Measurements from ENCODE around the gene POLR2E. TPM values are rescaled to one million over a fixed set of nuclear protein-coding genes. Genes with fewer than 3 reads are reported as not detected.

The POLR2E gene
- total and polyA plus RNA-seq, 2 of the 13 experiments (the other 11 are each of a cell fraction or from before 2014, with no cell fraction given) = 140 to 272 TPM

DNA sequence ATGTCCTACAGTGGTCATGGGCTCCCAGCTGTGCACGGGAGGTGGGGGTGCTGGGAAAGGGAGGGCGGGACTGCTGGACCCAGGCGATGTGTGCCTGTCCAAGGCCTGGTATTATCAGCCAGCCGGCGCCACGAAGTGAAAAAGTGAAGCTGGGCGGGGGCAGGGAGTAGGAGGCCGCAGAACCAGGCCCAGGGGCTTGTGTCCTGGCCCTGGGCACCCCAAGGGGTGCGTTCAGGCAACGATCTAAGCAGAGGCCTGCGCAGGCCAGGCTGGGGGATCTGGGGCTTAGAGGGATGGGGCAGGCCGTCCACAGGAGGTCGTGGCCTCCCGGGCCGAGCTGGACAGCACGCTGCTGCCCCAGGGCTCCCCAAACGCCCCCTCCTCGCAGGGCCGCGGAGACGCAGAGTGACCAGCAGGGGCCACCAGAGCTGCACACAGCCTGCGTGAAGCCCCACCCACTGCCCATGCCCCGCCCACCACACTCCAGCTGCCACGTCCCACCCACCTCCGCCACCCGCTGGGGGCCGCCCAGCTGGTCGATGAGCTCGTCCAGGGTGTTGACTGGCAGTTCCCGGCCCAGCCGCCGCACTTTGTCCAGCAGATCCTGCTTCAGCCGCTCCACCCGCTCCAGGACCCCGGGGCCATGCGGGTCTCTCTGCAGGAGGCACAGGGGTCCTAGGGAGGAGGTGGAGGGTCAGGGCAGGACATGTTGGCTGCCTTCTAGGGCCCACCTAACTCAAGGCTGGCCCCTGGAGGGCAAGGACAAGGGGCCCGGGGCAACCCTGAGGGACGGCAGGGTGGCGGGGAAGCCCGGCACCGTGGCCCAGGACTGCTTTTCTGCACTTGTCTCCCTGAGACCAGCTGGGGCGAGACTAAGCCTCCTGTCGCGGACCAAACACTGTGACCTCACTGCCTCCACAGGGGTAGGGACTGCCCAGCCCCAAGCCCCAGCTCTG is 18.1 kb upstream of the POLR2E start (continued):
- TF ChIP-seq JARID2 (CRISPR knock-in tag; IDR thresholded peaks at IDR 0.05; ENCODE audit: insufficient replicate concordance) = peak; percentile 66
- TF ChIP-seq, protein P1, sequence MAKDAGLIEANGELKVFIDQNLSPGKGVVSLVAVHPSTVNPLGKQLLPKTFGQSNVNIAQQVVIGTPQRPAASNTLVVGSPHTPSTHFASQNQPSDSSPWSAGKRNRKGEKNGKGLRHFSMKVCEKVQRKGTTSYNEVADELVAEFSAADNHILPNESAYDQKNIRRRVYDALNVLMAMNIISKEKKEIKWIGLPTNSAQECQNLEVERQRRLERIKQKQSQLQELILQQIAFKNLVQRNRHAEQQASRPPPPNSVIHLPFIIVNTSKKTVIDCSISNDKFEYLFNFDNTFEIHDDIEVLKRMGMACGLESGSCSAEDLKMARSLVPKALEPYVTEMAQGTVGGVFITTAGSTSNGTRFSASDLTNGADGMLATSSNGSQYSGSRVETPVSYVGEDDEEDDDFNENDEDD (CRISPR knock-in tag; IDR thresholded peaks at IDR 0.05; ENCODE audit: borderline replicate concordance) = peak; percentile 16; the same call in 1 of the 2 replicates
- TF ChIP-seq ZFP36L1 (CRISPR knock-in tag; IDR thresholded peaks at IDR 0.05) = 0 out of 2 replicates have a peak, but pooled peaks have one; percentile 63
- TF ChIP-seq SSRP1 (CRISPR knock-in tag; IDR thresholded peaks at IDR 0.05) = no peak
- peak; percentile 87; the same call in 1 of the 2 replicates for TF ChIP-seq HDAC1 (CRISPR knock-in tag; IDR thresholded peaks at IDR 0.05)
- no peak for TF ChIP-seq ZNF737 (CRISPR knock-in tag; IDR thresholded peaks at IDR 0.05; ENCODE audit: borderline replicate concordance)
- TF ChIP-seq, protein P2, sequence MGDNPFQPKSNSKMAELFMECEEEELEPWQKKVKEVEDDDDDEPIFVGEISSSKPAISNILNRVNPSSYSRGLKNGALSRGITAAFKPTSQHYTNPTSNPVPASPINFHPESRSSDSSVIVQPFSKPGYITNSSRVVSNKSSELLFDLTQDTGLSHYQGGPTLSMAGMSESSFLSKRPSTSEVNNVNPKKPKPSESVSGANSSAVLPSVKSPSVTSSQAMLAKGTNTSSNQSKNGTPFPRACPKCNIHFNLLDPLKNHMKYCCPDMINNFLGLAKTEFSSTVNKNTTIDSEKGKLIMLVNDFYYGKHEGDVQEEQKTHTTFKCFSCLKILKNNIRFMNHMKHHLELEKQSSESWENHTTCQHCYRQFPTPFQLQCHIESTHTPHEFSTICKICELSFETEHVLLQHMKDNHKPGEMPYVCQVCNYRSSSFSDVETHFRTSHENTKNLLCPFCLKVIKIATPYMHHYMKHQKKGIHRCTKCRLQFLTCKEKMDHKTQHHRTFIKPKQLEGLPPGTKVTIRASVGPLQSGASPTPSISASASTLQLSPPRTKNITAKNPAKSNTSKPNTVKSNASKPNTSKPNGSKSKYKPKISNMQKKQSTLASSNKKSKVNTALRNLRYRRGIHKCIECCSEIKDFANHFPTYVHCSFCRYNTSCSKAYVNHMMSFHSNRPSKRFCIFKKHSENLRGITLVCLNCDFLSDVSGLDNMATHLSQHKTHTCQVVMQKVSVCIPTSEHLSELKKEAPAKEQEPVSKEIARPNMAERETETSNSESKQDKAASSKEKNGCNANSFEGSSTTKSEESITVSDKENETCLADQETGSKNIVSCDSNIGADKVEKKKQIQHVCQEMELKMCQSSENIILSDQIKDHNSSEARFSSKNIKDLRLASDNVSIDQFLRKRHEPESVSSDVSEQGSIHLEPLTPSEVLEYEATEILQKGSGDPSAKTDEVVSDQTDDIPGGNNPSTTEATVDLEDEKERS (CRISPR knock-in tag; IDR thresholded peaks at IDR 0.05) = peak; percentile 47; the same call in 1 of the 2 replicates
- TF ChIP-seq, protein P3, sequence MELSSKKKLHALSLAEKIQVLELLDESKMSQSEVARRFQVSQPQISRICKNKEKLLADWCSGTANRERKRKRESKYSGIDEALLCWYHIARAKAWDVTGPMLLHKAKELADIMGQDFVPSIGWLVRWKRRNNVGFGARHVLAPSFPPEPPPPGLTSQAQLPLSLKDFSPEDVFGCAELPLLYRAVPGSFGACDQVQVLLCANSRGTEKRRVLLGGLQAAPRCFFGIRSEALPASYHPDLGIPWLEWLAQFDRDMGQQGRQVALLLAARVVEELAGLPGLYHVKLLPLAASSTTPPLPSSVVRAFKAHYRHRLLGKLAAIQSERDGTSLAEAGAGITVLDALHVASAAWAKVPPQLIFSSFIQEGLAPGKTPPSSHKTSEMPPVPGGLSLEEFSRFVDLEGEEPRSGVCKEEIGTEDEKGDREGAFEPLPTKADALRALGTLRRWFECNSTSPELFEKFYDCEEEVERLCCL (CRISPR knock-in tag; IDR thresholded peaks at IDR 0.05; ENCODE audit: borderline replicate concordance) = no peak
- no peak for TF ChIP-seq ATF1 (CRISPR knock-in tag; IDR thresholded peaks at IDR 0.05)
- TF ChIP-seq, protein P4, sequence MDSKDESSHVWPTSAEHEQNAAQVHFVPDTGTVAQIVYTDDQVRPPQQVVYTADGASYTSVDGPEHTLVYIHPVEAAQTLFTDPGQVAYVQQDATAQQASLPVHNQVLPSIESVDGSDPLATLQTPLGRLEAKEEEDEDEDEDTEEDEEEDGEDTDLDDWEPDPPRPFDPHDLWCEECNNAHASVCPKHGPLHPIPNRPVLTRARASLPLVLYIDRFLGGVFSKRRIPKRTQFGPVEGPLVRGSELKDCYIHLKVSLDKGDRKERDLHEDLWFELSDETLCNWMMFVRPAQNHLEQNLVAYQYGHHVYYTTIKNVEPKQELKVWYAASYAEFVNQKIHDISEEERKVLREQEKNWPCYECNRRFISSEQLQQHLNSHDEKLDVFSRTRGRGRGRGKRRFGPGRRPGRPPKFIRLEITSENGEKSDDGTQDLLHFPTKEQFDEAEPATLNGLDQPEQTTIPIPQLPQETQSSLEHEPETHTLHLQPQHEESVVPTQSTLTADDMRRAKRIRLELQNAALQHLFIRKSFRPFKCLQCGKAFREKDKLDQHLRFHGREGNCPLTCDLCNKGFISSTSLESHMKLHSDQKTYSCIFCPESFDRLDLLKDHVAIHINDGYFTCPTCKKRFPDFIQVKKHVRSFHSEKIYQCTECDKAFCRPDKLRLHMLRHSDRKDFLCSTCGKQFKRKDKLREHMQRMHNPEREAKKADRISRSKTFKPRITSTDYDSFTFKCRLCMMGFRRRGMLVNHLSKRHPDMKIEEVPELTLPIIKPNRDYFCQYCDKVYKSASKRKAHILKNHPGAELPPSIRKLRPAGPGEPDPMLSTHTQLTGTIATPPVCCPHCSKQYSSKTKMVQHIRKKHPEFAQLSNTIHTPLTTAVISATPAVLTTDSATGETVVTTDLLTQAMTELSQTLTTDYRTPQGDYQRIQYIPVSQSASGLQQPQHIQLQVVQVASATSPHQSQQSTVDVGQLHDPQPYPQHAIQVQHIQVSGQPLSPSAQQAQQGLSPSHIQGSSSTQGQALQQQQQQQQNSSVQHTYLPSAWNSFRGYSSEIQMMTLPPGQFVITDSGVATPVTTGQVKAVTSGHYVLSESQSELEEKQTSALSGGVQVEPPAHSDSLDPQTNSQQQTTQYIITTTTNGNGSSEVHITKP (CRISPR knock-in tag; IDR thresholded peaks at IDR 0.05; ENCODE audit: low read depth) = peak; percentile 92
- no peak for TF ChIP-seq PCBP1 (IDR thresholded peaks at IDR 0.05; ENCODE audit: borderline replicate concordance, low read depth, low read length)
- TF ChIP-seq ZKSCAN1 (IDR thresholded peaks at IDR 0.05; ENCODE audit: low read length) = no peak
- TF ChIP-seq ZNF678 (CRISPR knock-in tag; IDR thresholded peaks at IDR 0.05) = no peak
- peak; percentile 91 for TF ChIP-seq ZNF761 (CRISPR knock-in tag; conservative IDR thresholded peaks at IDR 0.05)
- peak; percentile 42; the same call in 1 of the 2 replicates for TF ChIP-seq FOXK2 (IDR thresholded peaks at IDR 0.05)
- peak; percentile 95 for TF ChIP-seq RAD21 (CRISPR knock-in tag; IDR thresholded peaks at IDR 0.05)
- TF ChIP-seq, protein P5, sequence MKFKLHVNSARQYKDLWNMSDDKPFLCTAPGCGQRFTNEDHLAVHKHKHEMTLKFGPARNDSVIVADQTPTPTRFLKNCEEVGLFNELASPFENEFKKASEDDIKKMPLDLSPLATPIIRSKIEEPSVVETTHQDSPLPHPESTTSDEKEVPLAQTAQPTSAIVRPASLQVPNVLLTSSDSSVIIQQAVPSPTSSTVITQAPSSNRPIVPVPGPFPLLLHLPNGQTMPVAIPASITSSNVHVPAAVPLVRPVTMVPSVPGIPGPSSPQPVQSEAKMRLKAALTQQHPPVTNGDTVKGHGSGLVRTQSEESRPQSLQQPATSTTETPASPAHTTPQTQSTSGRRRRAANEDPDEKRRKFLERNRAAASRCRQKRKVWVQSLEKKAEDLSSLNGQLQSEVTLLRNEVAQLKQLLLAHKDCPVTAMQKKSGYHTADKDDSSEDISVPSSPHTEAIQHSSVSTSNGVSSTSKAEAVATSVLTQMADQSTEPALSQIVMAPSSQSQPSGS (CRISPR knock-in tag; IDR thresholded peaks at IDR 0.05) = 0 out of 2 replicates have a peak, but pooled peaks have one; percentile 70
- TF ChIP-seq KAT7 (CRISPR knock-in tag; IDR thresholded peaks at IDR 0.05; ENCODE audit: borderline replicate concordance) = peak; percentile 87; the same call in 1 of the 2 replicates
